Measurements from ENCODE around the gene GTF2IRD1. TPM values are rescaled to one million over a fixed set of nuclear protein-coding genes. Genes with fewer than 3 reads are reported as not detected.
"Not testable (repeated sequence)": the region's sequence is repeated elsewhere in the genome, so short reads cannot be mapped to it uniquely, and the experiment has no call there.

GTF2IRD1 gene
- 10 to 100 TPM in 1 of 3 donors, 1 to 10 TPM in 2; 4.0 to 10.1 (median 9.1) TPM for polyA plus RNA-seq

- no peak within 1 kb of the TSS for H3K27ac ChIP-seq (ENCODE audit: low read depth, low read length)
- 0 to 3% (median 1%) methylated on average over 33 to 54 of the region's 62 CpGs for WGBS, 3 donors
Observed at GRCh38 chr7:74453322-74454011, at the start of gene GTF2IRD1. TSS of gene GTF2IRD1 (plus strand) at chr7:74453906. CDS start at chr7:74508081, 54,175 bp downstream.

GRCh38 chr7:74404388-74404700 is 49.4 kb upstream of the GTF2IRD1 start:
- no peak overlapping the region for H3K27ac ChIP-seq (ENCODE audit: low read depth, low read length)
- 86 to 92% (median 92%) methylated on average over 8 of the region's 8 CpGs for WGBS, 3 donors

GRCh38 chr7:74404741-74405140 is 49.0 kb upstream of the GTF2IRD1 start:
- no peak overlapping the region for H3K27ac ChIP-seq (ENCODE audit: low read depth, low read length)
- 82 to 87% (median 85%) methylated on average over 15 of the region's 15 CpGs for WGBS, 3 donors

GRCh38 chr7:74405191-74405898 is 48.4 kb upstream of the GTF2IRD1 start:
- no peak overlapping the region for H3K27ac ChIP-seq (ENCODE audit: low read depth, low read length)
- WGBS, 3 donors, result 77 to 85% (median 83%) methylated on average over 31 of the region's 31 CpGs

GRCh38 chr7:74405899-74406512 is 47.7 kb upstream of the GTF2IRD1 start:
- 82 to 92% (median 83%) methylated on average over 20 of the region's 20 CpGs for WGBS, 3 donors
- H3K27ac ChIP-seq (ENCODE audit: low read depth, low read length), result no peak overlapping the region

- 63 to 70% (median 67%) methylated on average over 4 of the region's 4 CpGs for WGBS, 3 donors
- H3K27ac ChIP-seq (ENCODE audit: low read depth, low read length), result no peak overlapping the region
Observed at GRCh38 chr7:74407958-74408357, 45.7 kb upstream of the GTF2IRD1 start.

GRCh38 chr7:74409571-74409970 is 44.1 kb upstream of the GTF2IRD1 start:
- WGBS, 3 donors, result 65% methylated on average over 7 of the region's 7 CpGs
- H3K27ac ChIP-seq (ENCODE audit: low read depth, low read length), result no peak overlapping the region

GRCh38 chr7:74410772-74411171 is 42.9 kb upstream of the GTF2IRD1 start:
- 65 to 94% (median 73%) methylated on average over 2 of the region's 2 CpGs for WGBS, 3 donors
- H3K27ac ChIP-seq (ENCODE audit: low read depth, low read length), result no peak overlapping the region

GRCh38 chr7:74411571-74411970 is 42.1 kb upstream of the GTF2IRD1 start:
- WGBS, 3 donors, result 70 to 85% (median 80%) methylated on average over 5 of the region's 5 CpGs
- H3K27ac ChIP-seq (ENCODE audit: low read depth, low read length), result not testable (repeated sequence)

- 41 to 46% (median 43%) methylated on average over 4 of the region's 4 CpGs for WGBS, 3 donors
Observed at GRCh38 chr7:74412056-74412455, 41.6 kb upstream of the GTF2IRD1 start.

GRCh38 chr7:74412603-74413002 is 41.1 kb upstream of the GTF2IRD1 start:
- no peak overlapping the region for H3K27ac ChIP-seq (ENCODE audit: low read depth, low read length)
- WGBS, 3 donors, result 82 to 87% (median 86%) methylated on average over 3 of the region's 3 CpGs

More at GRCh38 chr7:74412056-74412455, 41.6 kb upstream of the GTF2IRD1 start:
- H3K27ac ChIP-seq (ENCODE audit: low read depth, low read length), result no peak overlapping the region

- WGBS, 3 donors, result no CpG with 5 or more reads among the region's 7 CpGs
Observed at GRCh38 chr7:74414595-74415333, 38.9 kb upstream of the GTF2IRD1 start.

GRCh38 chr7:74417419-74417971 is 36.2 kb upstream of the GTF2IRD1 start:
- no peak overlapping the region for H3K27ac ChIP-seq (ENCODE audit: low read depth, low read length)
- WGBS, 3 donors, result 25 to 27% (median 25%) methylated on average over 15 to 16 of the region's 16 CpGs

More at GRCh38 chr7:74414595-74415333, 38.9 kb upstream of the GTF2IRD1 start:
- not testable (repeated sequence) for H3K27ac ChIP-seq (ENCODE audit: low read depth, low read length)

GRCh38 chr7:74418076-74418475 is 35.6 kb upstream of the GTF2IRD1 start:
- 75 to 87% (median 75%) methylated on average over 8 of the region's 8 CpGs for WGBS, 3 donors
- H3K27ac ChIP-seq (ENCODE audit: low read depth, low read length), result no peak overlapping the region

- H3K27ac ChIP-seq (ENCODE audit: low read depth, low read length), result no peak overlapping the region
- WGBS, 3 donors, result 78 to 84% (median 83%) methylated on average over 10 of the region's 10 CpGs
Observed at GRCh38 chr7:74418538-74418937, 35.2 kb upstream of the GTF2IRD1 start.

- not testable (repeated sequence) for H3K27ac ChIP-seq (ENCODE audit: low read depth, low read length)
- WGBS, 3 donors, result 53 to 61% (median 61%) methylated on average over 4 of the region's 4 CpGs
Observed at GRCh38 chr7:74419232-74419631, 34.5 kb upstream of the GTF2IRD1 start.

GRCh38 chr7:74420006-74420405 is 33.7 kb upstream of the GTF2IRD1 start:
- H3K27ac ChIP-seq (ENCODE audit: low read depth, low read length), result no peak overlapping the region
- WGBS, 3 donors, result 81 to 91% (median 85%) methylated on average over 4 of the region's 4 CpGs

GRCh38 chr7:74424291-74424880 is 29.3 kb upstream of the GTF2IRD1 start:
- no peak overlapping the region for H3K27ac ChIP-seq (ENCODE audit: low read depth, low read length)
- WGBS, 3 donors, result 86 to 95% (median 91%) methylated on average over 10 of the region's 10 CpGs
